Left cardiac atrium (tissue), 4 donors: ENCODE measurements around the gene FUT7. TPM values are rescaled to one million over a fixed set of nuclear protein-coding genes. Genes with fewer than 3 reads are reported as not detected.
"Not testable (repeated sequence)": the region's sequence is repeated elsewhere in the genome, so short reads cannot be mapped to it uniquely, and the experiment has no call there.

ENCODE experiments used
- ATAC-seq, 2 donors: fragments of 200-7000 bp; cut with Tn5 transposase; one replicate each; pipeline ENCODE4 v1.9.1; 2020; ENCODE audit warnings: mild to moderate bottlenecking in 2 of 2, moderate library complexity in 2 of 2
- DNase-seq: peaks from one replicate; pipeline ENCODE4 v3.0.0-alpha.2; 2020
- intact Hi-C, 2 donors: fragments of 100-400 bp; cut with DNase I; formaldehyde crosslinking; loops; one replicate each; pipeline versions ENCODE4 v1.14.1 to v1.15.1; 2022 to 2023
- total RNA-seq, 2 donors: library from RNA; stranded (reverse); fragmentation: NEBNext Ultra II Directional; extraction: Animal tissue kit (Norgen Biotek cat#: 25700); gene quantifications; one replicate each; pipeline ENCODE4 v1.2.1, GENCODE V29; 2021
- donor health status: DM: no; HTN: yes; CAD: no.
- donor health status: DM: no; HTN: yes; CAD: no; lungs with severe emphysema.
- donor health status: DM: yes; HTN: yes; CAD: no.
- donor health status: Dilated cardiomyopathy.

Gene FUT7
- total RNA-seq, 2 donors from 2014 or later: 0.24 to 0.35 TPM

GRCh38 chr9:137039611-137040366, 7.9 kb upstream of the FUT7 start:
- no peak for DNase-seq
- no peak for ATAC-seq
- intact Hi-C loops: loop anchor here in 1 of 2 donors (5.0 kb wide), 1 partner anchor 252 kb away; no protein-coding TSS in a partner anchor

GRCh38 chr9:137038916-137039315, 7.0 kb upstream of the FUT7 start:
- ATAC-seq (no peak), DNase-seq (no peak)
- intact Hi-C loops: loop anchor here in 1 of 2 donors (5.0 kb wide), 1 partner anchor 252 kb away; no protein-coding TSS in a partner anchor

GRCh38 chr9:137037483-137037882, 5.6 kb upstream of the FUT7 start:
- no peak for ATAC-seq
- intact Hi-C loops: loop anchor here in 1 of 2 donors (5.0 kb wide), 1 partner anchor 250 kb away; no protein-coding TSS in a partner anchor
- DNase-seq: no peak

- ATAC-seq: no peak
- no peak for DNase-seq
- intact Hi-C loops: loop anchor here in 1 of 2 donors (5.0 kb wide), 1 partner anchor 250 kb away; no protein-coding TSS in a partner anchor
Observed at GRCh38 chr9:137037035-137037434, 5.1 kb upstream of the FUT7 start.

GRCh38 chr9:137035937-137036336, 4.0 kb upstream of the FUT7 start:
- intact Hi-C loops: loop anchor here (2.0 to 5.0 kb wide), 3 partner anchors 87 to 249 kb away; no protein-coding TSS in a partner anchor
- ATAC-seq (no peak), DNase-seq (no peak)

- ATAC-seq: no peak
Observed at GRCh38 chr9:137035507-137035834, 3.6 kb upstream of the FUT7 start.

GRCh38 chr9:137034709-137035506, 3.0 kb upstream of the FUT7 start:
- intact Hi-C loops: loop anchor here (2.0 to 5.0 kb wide), 4 partner anchors 86 to 248 kb away; partner anchors contain the start of gene C8G (in 1 of the 2)
- peak; percentile 78 for DNase-seq
- peak; percentile 72 to 82 for ATAC-seq

More at GRCh38 chr9:137035507-137035834, 3.6 kb upstream of the FUT7 start:
- intact Hi-C loops: loop anchor here (2.0 to 5.0 kb wide), 3 partner anchors 87 to 249 kb away; no protein-coding TSS in a partner anchor
- DNase-seq: no peak

GRCh38 chr9:137034039-137034708, 2.3 kb upstream of the FUT7 start:
- intact Hi-C loops: loop anchor here (2.0 to 5.0 kb wide), 3 partner anchors 85 to 247 kb away; partner anchors contain the start of gene C8G (in 1 of the 2)
- no peak for ATAC-seq
- no peak for DNase-seq

- not testable (repeated sequence) for ATAC-seq, DNase-seq
- intact Hi-C loops: loop anchor here in 1 of 2 donors (5.0 kb wide), 1 partner anchor 86 kb away; the partner anchor contains the start of gene C8G
Observed at GRCh38 chr9:137033481-137033880, 1.6 kb upstream of the FUT7 start.

- ATAC-seq (peak in 1 of 2 donors; percentile 30), DNase-seq (peak; percentile 67)
- intact Hi-C loops: loop anchor here in 1 of 2 donors (5.0 kb wide), 1 partner anchor 86 kb away; the partner anchor contains the start of gene C8G
Observed at GRCh38 chr9:137032858-137033257, 970 bp upstream of the FUT7 start.

GRCh38 chr9:137030538-137031527, 1.1 kb downstream of the FUT7 start:
- intact Hi-C loops: loop anchor here in 1 of 2 donors (5.0 kb wide), 1 partner anchor 84 kb away; the partner anchor contains the start of gene C8G
- no peak for DNase-seq

GRCh38 chr9:137030006-137030405, 1.9 kb downstream of the FUT7 start:
- no peak for DNase-seq
- ATAC-seq: no peak
- intact Hi-C loops: loop anchor here in 1 of 2 donors (5.0 kb wide), 1 partner anchor 83 kb away; the partner anchor contains the start of gene C8G

More at GRCh38 chr9:137030538-137031527, 1.1 kb downstream of the FUT7 start:
- ATAC-seq: no peak

GRCh38 chr9:137029058-137029936, 2.6 kb downstream of the FUT7 start:
- DNase-seq: peak; percentile 86
- intact Hi-C loops: no loop called here

GRCh38 chr9:137028263-137029057, 3.4 kb downstream of the FUT7 start:
- intact Hi-C loops: no loop called here
- ATAC-seq (peak; percentile 36 to 55), DNase-seq (peak; percentile 64)

More at GRCh38 chr9:137029058-137029936, 2.6 kb downstream of the FUT7 start:
- peak; percentile 61 to 74 for ATAC-seq

GRCh38 chr9:137027369-137028262, 4.3 kb downstream of the FUT7 start, which contains the start of gene ABCA2:
ABCA2 (minus strand) TSS chr9:137028237; CDS start chr9:137028140, 97 bp downstream.
- intact Hi-C loops: no loop called here
- peak in 1 of 2 donors; percentile 2 for ATAC-seq

More at GRCh38 chr9:137027369-137028262, 4.3 kb downstream of the FUT7 start, which contains the start of gene ABCA2:
- no peak for DNase-seq
